ENCODE data around the gene DLAT. TPM values are rescaled to one million over a fixed set of nuclear protein-coding genes. Genes with fewer than 3 reads are reported as not detected.

DLAT gene
- total RNA-seq, 1 experiment from 2014 or later: 68.1 TPM

GRCh38 chr11:112082729-112083128 is 57.5 kb downstream of the DLAT start:
- H3K36me3 ChIP-seq (ENCODE audit: control insufficient read depth in 1 of 2, insufficient read depth in 2 of 2, low read length in 2 of 2): peaks cover 45 to 54% of the 10 kb centered on the region in 2 experiments
- H3K27ac ChIP-seq (ENCODE audit: low read depth, low read length): no peak overlapping the region
- no TSS peak for BruUV-seq (replicated peaks)
- no peak overlapping the region for H2AFZ ChIP-seq (ENCODE audit: low read depth, low read length, poor library complexity, severe bottlenecking)
- ChIA-PET POLR2A (no interaction called here), CTCF (no interaction called here), RAD21 (ENCODE audit: low non-redundant PET in 1 of 2, low total read pairs in 2 of 2, uncharacterized antibody in 2 of 2, unreplicated experiment in 2 of 2) (no interaction called here)
- H3K9me3 ChIP-seq (ENCODE audit: control insufficient read depth in 1 of 2, insufficient read depth in 1 of 2, low read depth in 1 of 2, low read length in 2 of 2): no peaks in the 10 kb centered on the region
- H3K4me3 ChIP-seq (replicated peaks in 1 of 2; ENCODE audit: low read depth in 1 of 2, low read length in 2 of 2): no peak overlapping the region
- no peak for TF ChIP-seq ELF1 (IDR thresholded peaks at IDR 0.05; ENCODE audit: borderline replicate concordance, low read depth)
- no peak for TF ChIP-seq SIN3A (IDR thresholded peaks at IDR 0.05; ENCODE audit: low read depth)
- TF ChIP-seq CEBPB (IDR thresholded peaks at IDR 0.05; ENCODE audit: low read depth): no peak
- no peak for TF ChIP-seq RAD21 (IDR thresholded peaks at IDR 0.05; ENCODE audit: low read depth)
- TF ChIP-seq POLR2AphosphoS5 (IDR thresholded peaks at IDR 0.05; ENCODE audit: low read depth, low read length): peak; percentile 42; the same call in 1 of the 2 replicates
- TF ChIP-seq ZNF274 (IDR thresholded peaks at IDR 0.05; ENCODE audit: low read depth, low read length): no peak
- no peak for TF ChIP-seq CTCF (IDR thresholded peaks at IDR 0.05 in 2 of 3, conservative IDR thresholded peaks at IDR 0.05 in 1 of 3; ENCODE audit: borderline replicate concordance in 1 of 3, insufficient read depth in 1 of 3, low read depth in 2 of 3, low read length in 2 of 3)
- H3K4me1 ChIP-seq (ENCODE audit: control insufficient read depth in 1 of 2, insufficient read depth in 2 of 2, low read length in 2 of 2): peaks cover 0 to 11% of the 10 kb centered on the region in 2 experiments; a peak in 2 of 4 replicates
- no peaks in the 10 kb centered on the region for H3K27me3 ChIP-seq (ENCODE audit: insufficient read depth, low read length)
- DNase-seq (ENCODE audit: low read depth, low spot score) (no peak), ATAC-seq (no peak)
- intact Hi-C loops (cut with micrococcal nuclease): no loop called here
- H3K9me2 ChIP-seq (ENCODE audit: insufficient read depth): no peaks in the 10 kb centered on the region
- H3K4me2 ChIP-seq (ENCODE audit: low read length): no peak overlapping the region
- no peaks in the 10 kb centered on the region for H4K20me1 ChIP-seq (ENCODE audit: insufficient read depth)
- H3K9ac ChIP-seq (ENCODE audit: low read length): no peak overlapping the region
- H3K79me2 ChIP-seq (ENCODE audit: insufficient read depth, low read length): peaks cover 40% of the 10 kb centered on the region

Data from HCT116 (cell line).